ENCODE results near the gene CNKSR2. TPM values are rescaled to one million over a fixed set of nuclear protein-coding genes. Genes with fewer than 3 reads are reported as not detected.

Gene CNKSR2
- total RNA-seq, 1 experiment from 2014 or later: not detected

DNA sequence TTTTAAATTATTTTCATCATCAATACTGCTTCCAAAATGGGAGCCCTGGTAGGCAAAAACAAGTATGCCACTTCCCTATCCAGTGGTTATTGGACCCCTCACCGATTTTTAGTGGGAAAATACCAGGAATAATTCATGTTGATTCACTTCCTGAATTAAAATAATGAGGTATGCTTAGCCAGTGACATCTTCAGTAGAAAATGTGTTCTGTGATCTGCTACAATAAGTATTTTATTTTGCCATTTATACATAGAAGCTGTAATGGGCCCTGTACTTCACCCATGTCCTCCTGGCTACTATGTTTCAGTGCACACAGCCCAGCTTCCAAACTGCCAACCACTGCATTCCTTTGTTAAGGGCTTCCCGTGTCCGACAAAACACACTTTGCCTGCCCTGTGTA is 324.9 kb downstream of the CNKSR2 start:
- TF ChIP-seq, protein P1, sequence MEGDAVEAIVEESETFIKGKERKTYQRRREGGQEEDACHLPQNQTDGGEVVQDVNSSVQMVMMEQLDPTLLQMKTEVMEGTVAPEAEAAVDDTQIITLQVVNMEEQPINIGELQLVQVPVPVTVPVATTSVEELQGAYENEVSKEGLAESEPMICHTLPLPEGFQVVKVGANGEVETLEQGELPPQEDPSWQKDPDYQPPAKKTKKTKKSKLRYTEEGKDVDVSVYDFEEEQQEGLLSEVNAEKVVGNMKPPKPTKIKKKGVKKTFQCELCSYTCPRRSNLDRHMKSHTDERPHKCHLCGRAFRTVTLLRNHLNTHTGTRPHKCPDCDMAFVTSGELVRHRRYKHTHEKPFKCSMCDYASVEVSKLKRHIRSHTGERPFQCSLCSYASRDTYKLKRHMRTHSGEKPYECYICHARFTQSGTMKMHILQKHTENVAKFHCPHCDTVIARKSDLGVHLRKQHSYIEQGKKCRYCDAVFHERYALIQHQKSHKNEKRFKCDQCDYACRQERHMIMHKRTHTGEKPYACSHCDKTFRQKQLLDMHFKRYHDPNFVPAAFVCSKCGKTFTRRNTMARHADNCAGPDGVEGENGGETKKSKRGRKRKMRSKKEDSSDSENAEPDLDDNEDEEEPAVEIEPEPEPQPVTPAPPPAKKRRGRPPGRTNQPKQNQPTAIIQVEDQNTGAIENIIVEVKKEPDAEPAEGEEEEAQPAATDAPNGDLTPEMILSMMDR (IDR thresholded peaks at IDR 0.05; ENCODE audit: unreplicated experiment): no peak
- Mint-ChIP-seq H3K27me3 (ENCODE audit: unreplicated experiment) (no peaks in the 10 kb centered on the region), H3K36me3 (ENCODE audit: insufficient read depth, unreplicated experiment) (no peaks in the 10 kb centered on the region), H3K27ac (ENCODE audit: unreplicated experiment) (no peak overlapping the region), H3K4me3 (ENCODE audit: low read depth, unreplicated experiment) (no peak overlapping the region), H3K4me1 (ENCODE audit: low read depth, unreplicated experiment) (no peaks in the 10 kb centered on the region), H3K9me3 (ENCODE audit: low read depth, unreplicated experiment) (no peaks in the 10 kb centered on the region)
- BruUV-seq (replicated peaks): no TSS peak
- CTCF ChIA-PET: no interaction called here
- no peak for DNase-seq
- intact Hi-C loops (cut with micrococcal nuclease; ENCODE audit: unreplicated experiment): no loop called here

- H3K27me3 Mint-ChIP-seq (ENCODE audit: unreplicated experiment): no peaks in the 10 kb centered on the region
- no peaks in the 10 kb centered on the region for H3K9me3 Mint-ChIP-seq (ENCODE audit: low read depth, unreplicated experiment)
- intact Hi-C loops (cut with micrococcal nuclease; ENCODE audit: unreplicated experiment): no loop called here
- TF ChIP-seq, protein P1 (IDR thresholded peaks at IDR 0.05; ENCODE audit: unreplicated experiment): no peak
- H3K36me3 Mint-ChIP-seq (ENCODE audit: insufficient read depth, unreplicated experiment): no peaks in the 10 kb centered on the region
- BruUV-seq (replicated peaks): no TSS peak
- H3K4me1 Mint-ChIP-seq (ENCODE audit: low read depth, unreplicated experiment): no peaks in the 10 kb centered on the region
- CTCF ChIA-PET: no interaction called here
- H3K27ac Mint-ChIP-seq (ENCODE audit: unreplicated experiment): no peak overlapping the region
- no peak for DNase-seq
- H3K4me3 Mint-ChIP-seq (ENCODE audit: low read depth, unreplicated experiment): no peak overlapping the region
Observed at GRCh38 chrX:21700275-21700674, 326.1 kb downstream of the CNKSR2 start.

GRCh38 chrX:21700967-21701366 is 326.7 kb downstream of the CNKSR2 start:
- intact Hi-C loops (cut with micrococcal nuclease; ENCODE audit: unreplicated experiment): no loop called here
- Mint-ChIP-seq H3K27me3 (ENCODE audit: unreplicated experiment) (no peaks in the 10 kb centered on the region), H3K4me3 (ENCODE audit: low read depth, unreplicated experiment) (no peak overlapping the region), H3K4me1 (ENCODE audit: low read depth, unreplicated experiment) (no peaks in the 10 kb centered on the region), H3K36me3 (ENCODE audit: insufficient read depth, unreplicated experiment) (no peaks in the 10 kb centered on the region), H3K27ac (ENCODE audit: unreplicated experiment) (no peak overlapping the region), H3K9me3 (ENCODE audit: low read depth, unreplicated experiment) (no peaks in the 10 kb centered on the region)
- BruUV-seq (replicated peaks): no TSS peak
- CTCF ChIA-PET: no interaction called here
- TF ChIP-seq, protein P1 (IDR thresholded peaks at IDR 0.05; ENCODE audit: unreplicated experiment): no peak
- DNase-seq: no peak

- BruUV-seq (replicated peaks): no TSS peak
- Mint-ChIP-seq H3K4me1 (ENCODE audit: low read depth, unreplicated experiment) (no peaks in the 10 kb centered on the region), H3K4me3 (ENCODE audit: low read depth, unreplicated experiment) (no peak overlapping the region), H3K36me3 (ENCODE audit: insufficient read depth, unreplicated experiment) (no peaks in the 10 kb centered on the region), H3K27me3 (ENCODE audit: unreplicated experiment) (no peaks in the 10 kb centered on the region), H3K9me3 (ENCODE audit: low read depth, unreplicated experiment) (no peaks in the 10 kb centered on the region), H3K27ac (ENCODE audit: unreplicated experiment) (no peak overlapping the region)
- CTCF ChIA-PET: no interaction called here
- intact Hi-C loops (cut with micrococcal nuclease; ENCODE audit: unreplicated experiment): no loop called here
- TF ChIP-seq, protein P1 (IDR thresholded peaks at IDR 0.05; ENCODE audit: unreplicated experiment): no peak
- DNase-seq: no peak
Observed at GRCh38 chrX:21702725-21703124, 328.5 kb downstream of the CNKSR2 start.

All from Calu3 (cell line).